Natural killer cell (primary cell): ENCODE data around the gene TSPAN11. TPM values are rescaled to one million over a fixed set of nuclear protein-coding genes. Genes with fewer than 3 reads are reported as not detected.

Experiments
- ATAC-seq, 3 donors: fragments of 150-1000 bp in 2 of 3; fragments of 200-7000 bp in 1 of 3; cut with Tn5 transposase; 1 replicate in 1 of 3; 2 replicates in 2 of 3; pipeline ENCODE4 v1.10.0; 2021; ENCODE audit warnings: mild to moderate bottlenecking in 2 of 3, moderate library complexity in 2 of 3
- DNase-seq, 2 donors: peaks; one replicate each; pipeline versions ENCODE4 v3.0.0 to v3.0.0-alpha.2; 2013 to 2021; ENCODE audit warnings: mixed read lengths in 1 of 2
- H3K27ac ChIP-seq: one replicate; pipeline ENCODE4 v1.5.1; 2013; ENCODE audit warnings: mild to moderate bottlenecking, low read length
- H3K27me3 ChIP-seq: one replicate; pipeline ENCODE4 v1.6.1; 2013; ENCODE audit warnings: low read length; ENCODE audit not compliant: control insufficient read depth, insufficient read depth
- H3K36me3 ChIP-seq: one replicate; pipeline ENCODE4 v1.6.1; 2013; ENCODE audit warnings: low read length; ENCODE audit not compliant: control insufficient read depth, insufficient read depth
- H3K4me1 ChIP-seq: one replicate; pipeline ENCODE4 v1.6.1; 2013; ENCODE audit warnings: low read length; ENCODE audit not compliant: control insufficient read depth, insufficient read depth
- H3K4me3 ChIP-seq: one replicate; pipeline ENCODE4 v1.5.1; 2013; ENCODE audit warnings: low read length
- H3K9me3 ChIP-seq: one replicate; pipeline ENCODE4 v1.6.1; 2013; ENCODE audit warnings: low read length; ENCODE audit not compliant: control insufficient read depth, insufficient read depth
- H3K27ac Mint-ChIP-seq, 2 donors: one replicate each; pipeline ENCODE4 v1.8.0; 2022; ENCODE audit warnings: mild to moderate bottlenecking in 2 of 2, mixed read lengths in 2 of 2, moderate library complexity in 1 of 2
- H3K27me3 Mint-ChIP-seq, 2 donors: one replicate each; pipeline ENCODE4 v1.8.0; 2022; ENCODE audit warnings: low read depth in 2 of 2, mixed read lengths in 2 of 2
- H3K36me3 Mint-ChIP-seq: one replicate; pipeline ENCODE4 v1.8.0; 2022; ENCODE audit warnings: mixed read lengths
- H3K4me1 Mint-ChIP-seq, 2 donors: one replicate each; pipeline ENCODE4 v1.8.0; 2022; ENCODE audit warnings: mixed read lengths in 2 of 2
- H3K4me3 Mint-ChIP-seq: one replicate; pipeline ENCODE4 v1.8.0; 2022; ENCODE audit warnings: mild to moderate bottlenecking, moderate library complexity, mixed read lengths
- H3K9me3 Mint-ChIP-seq, 2 donors: one replicate each; pipeline ENCODE4 v1.8.0; 2022; ENCODE audit warnings: mixed read lengths in 2 of 2
- CTCF ChIP-seq: fragments of 200-600 bp; IDR thresholded peaks from one replicate; pipeline ENCODE4 v1.8.0; 2022; ENCODE audit warnings: antibody characterized with exemption
- WGBS: methylation state at CpG from one replicate; pipeline ENCODE4 v1.1.7; 2013; ENCODE audit warnings: missing lambda C conversion rate; ENCODE audit not compliant: insufficient coverage; 5-methylcytosine and 5-hydroxymethylcytosine counted together
- intact Hi-C: fragments of 100-400 bp; cut with micrococcal nuclease; formaldehyde crosslinking; loops from one replicate; pipeline ENCODE4 v1.14.2; 2022
- total RNA-seq, 4 donors: library from RNA; stranded (reverse); fragments of 120-200 nt in 1 of 4; gene quantifications; one replicate each; pipeline versions ENCODE4 v1.2.3 to v1.2.4, GENCODE V29; 2013 to 2022

The TSPAN11 gene
- total RNA-seq, 3 donors from 2014 or later (not counting 1 experiment from before 2014, with no cell fraction given) = not detected

- H3K27ac ChIP-seq = no peak overlapping the region
- intact Hi-C loops = no loop called here
- Mint-ChIP-seq H3K27ac (no peak overlapping the region), H3K4me3 (no peak overlapping the region), H3K27me3 (no peaks in the 10 kb centered on the region), H3K9me3 (no peaks in the 10 kb centered on the region), H3K4me1 (no peaks in the 10 kb centered on the region), H3K36me3 (no peaks in the 10 kb centered on the region)
- H3K36me3 ChIP-seq = no peaks in the 10 kb centered on the region
- H3K9me3 ChIP-seq = no peaks in the 10 kb centered on the region
- WGBS = 94% methylated on average over 6 of the region's 6 CpGs
- H3K4me3 ChIP-seq = no peak overlapping the region
- TF ChIP-seq CTCF = no peak
- H3K4me1 ChIP-seq = no peaks in the 10 kb centered on the region
- H3K27me3 ChIP-seq = no peaks in the 10 kb centered on the region
- no peak for ATAC-seq
- DNase-seq = no peak
Observed at GRCh38 chr12:31033681-31034080, 107.1 kb downstream of the TSPAN11 start.

- Histone ChIP-seq H3K27ac (no peak overlapping the region), H3K36me3 (no peaks in the 10 kb centered on the region), H3K27me3 (no peaks in the 10 kb centered on the region), H3K4me3 (no peak overlapping the region), H3K4me1 (no peaks in the 10 kb centered on the region), H3K9me3 (no peaks in the 10 kb centered on the region)
- WGBS = 85% methylated on average over 3 of the region's 3 CpGs
- Mint-ChIP-seq H3K27me3 (no peaks in the 10 kb centered on the region), H3K4me3 (no peak overlapping the region), H3K27ac (no peak overlapping the region), H3K9me3 (no peaks in the 10 kb centered on the region), H3K36me3 (no peaks in the 10 kb centered on the region), H3K4me1 (no peaks in the 10 kb centered on the region)
- intact Hi-C loops = no loop called here
- ATAC-seq = no peak
- no peak for TF ChIP-seq CTCF
- DNase-seq = no peak
Observed at GRCh38 chr12:31034372-31034771, 107.8 kb downstream of the TSPAN11 start.

DNA sequence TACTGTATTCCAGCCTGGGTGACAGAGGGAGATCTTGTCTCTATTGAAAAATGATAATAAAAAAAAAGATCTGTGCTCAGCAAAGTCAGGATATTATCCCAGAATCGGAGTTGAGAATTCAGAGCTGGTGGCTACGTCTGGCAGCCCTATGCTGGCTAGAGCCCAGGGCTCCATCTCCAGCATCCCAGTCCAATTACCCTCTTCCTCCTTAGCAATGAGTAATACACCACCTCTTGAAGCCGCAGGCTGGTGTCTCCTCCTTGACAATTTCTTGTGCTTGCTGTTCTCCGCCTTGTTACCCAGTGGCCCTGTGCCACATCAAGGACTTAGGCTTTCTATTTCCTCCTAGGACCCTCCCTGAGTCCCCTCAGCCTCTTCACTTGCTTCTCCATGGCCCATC lies 108.7 kb downstream of the TSPAN11 start:
- TF ChIP-seq CTCF = no peak
- WGBS = 87% methylated on average over 4 of the region's 4 CpGs
- H3K4me1 Mint-ChIP-seq = no peaks in the 10 kb centered on the region

DNA sequence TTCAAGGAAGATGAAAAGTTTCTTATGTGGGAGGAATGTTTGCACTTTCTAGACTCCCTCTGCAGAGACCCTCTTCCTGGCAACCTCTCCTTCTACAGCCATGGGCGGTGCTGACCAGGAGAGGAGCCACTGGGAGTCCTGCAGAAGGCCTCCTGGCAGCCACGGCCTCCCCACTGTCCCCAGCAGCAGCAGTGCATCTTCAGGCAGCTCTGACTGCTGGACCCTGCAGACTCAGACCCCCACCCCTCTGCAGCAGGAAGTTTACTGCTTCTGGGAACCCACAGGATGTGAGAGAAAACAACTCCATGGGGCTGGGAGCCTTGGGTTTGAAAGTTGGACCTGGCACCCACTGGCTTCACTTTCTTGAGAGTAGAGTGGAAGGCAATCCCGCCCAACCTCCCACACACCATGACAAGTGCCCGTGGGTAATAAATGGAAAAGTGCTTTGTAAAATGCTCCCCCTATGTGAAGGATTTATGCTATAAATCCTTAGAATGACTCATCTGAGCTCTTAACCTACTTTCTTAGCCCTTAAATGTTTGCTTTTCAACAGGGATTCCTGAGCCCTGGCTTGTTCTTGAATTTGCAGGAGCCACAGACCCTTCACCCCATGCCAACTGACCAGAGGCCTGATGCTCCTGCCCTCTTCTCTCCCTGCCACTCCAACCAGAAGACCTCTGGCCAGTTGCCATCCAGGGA lies 109.6 kb downstream of the TSPAN11 start:
- Histone ChIP-seq H3K36me3 (no peaks in the 10 kb centered on the region), H3K4me1 (no peaks in the 10 kb centered on the region), H3K27me3 (no peaks in the 10 kb centered on the region), H3K9me3 (no peaks in the 10 kb centered on the region), H3K27ac (no peak overlapping the region), H3K4me3 (no peak overlapping the region)
- TF ChIP-seq CTCF = no peak
- no peaks in the 10 kb centered on the region for H3K36me3 Mint-ChIP-seq
- ATAC-seq (no peak), DNase-seq (no peak)
- 66% methylated on average over 2 of the region's 4 CpGs for WGBS
- intact Hi-C loops = no loop called here
- H3K9me3 Mint-ChIP-seq = no peaks in the 10 kb centered on the region
- no peak overlapping the region for H3K27ac Mint-ChIP-seq
- H3K4me3 Mint-ChIP-seq = no peak overlapping the region
- H3K27me3 Mint-ChIP-seq = no peaks in the 10 kb centered on the region
- H3K4me1 Mint-ChIP-seq = no peaks in the 10 kb centered on the region

More for the DNA sequence above, 108.7 kb downstream of the TSPAN11 start:
- Histone ChIP-seq H3K27me3 (no peaks in the 10 kb centered on the region), H3K9me3 (no peaks in the 10 kb centered on the region), H3K4me3 (no peak overlapping the region), H3K4me1 (no peaks in the 10 kb centered on the region), H3K36me3 (no peaks in the 10 kb centered on the region), H3K27ac (no peak overlapping the region)
- Mint-ChIP-seq H3K27me3 (no peaks in the 10 kb centered on the region), H3K4me3 (no peak overlapping the region), H3K27ac (no peak overlapping the region), H3K36me3 (no peaks in the 10 kb centered on the region), H3K9me3 (no peaks in the 10 kb centered on the region)
- ATAC-seq (no peak), DNase-seq (no peak)
- intact Hi-C loops = no loop called here
